HG03135 (cell line): ENCODE measurements around the gene UBTFL1.
A peak's percentile ranks its signal among the peaks of the same experiment; 100 is the strongest.
"Not testable (repeated sequence)": the region's sequence is repeated elsewhere in the genome, so short reads cannot be mapped to it uniquely, and the experiment has no call there.

Source experiments
- ATAC-seq: cut with Tn5 transposase; IDR thresholded peaks from one replicate; pipeline ENCODE4 v1.9.1; 2021; ENCODE audit warnings: mild to moderate bottlenecking, moderate library complexity; ENCODE audit not compliant: unreplicated experiment

UBTFL1 gene

GRCh38 chr11:90085650-90086049 lies at the start of gene UBTFL1:
Gene UBTFL1, plus strand, starts transcription at chr11:90085950. Its CDS starts 0 bp downstream, at chr11:90085950.
- ATAC-seq: not testable (repeated sequence)

- not testable (repeated sequence) for ATAC-seq
Observed at GRCh38 chr11:90051591-90052209, 34.0 kb upstream of the UBTFL1 start.

- not testable (repeated sequence) for ATAC-seq
Observed at GRCh38 chr11:90052311-90052710, 33.4 kb upstream of the UBTFL1 start.

GRCh38 chr11:90053545-90053944 lies 32.2 kb upstream of the UBTFL1 start:
- not testable (repeated sequence) for ATAC-seq

GRCh38 chr11:90088731-90089130 lies 3.0 kb downstream of the UBTFL1 start:
- not testable (repeated sequence) for ATAC-seq

GRCh38 chr11:90095230-90095924 lies 9.6 kb downstream of the UBTFL1 start:
- not testable (repeated sequence) for ATAC-seq

- not testable (repeated sequence) for ATAC-seq
Observed at GRCh38 chr11:90098261-90098660, 12.5 kb downstream of the UBTFL1 start.

- no peak for ATAC-seq
Observed at GRCh38 chr11:90100431-90100830, 14.7 kb downstream of the UBTFL1 start.

GRCh38 chr11:90113541-90113940 lies 27.8 kb downstream of the UBTFL1 start:
- ATAC-seq: no peak

- no peak for ATAC-seq
Observed at GRCh38 chr11:90120191-90120590, 34.4 kb downstream of the UBTFL1 start.

GRCh38 chr11:90124371-90124770 lies 38.6 kb downstream of the UBTFL1 start:
- no peak for ATAC-seq

GRCh38 chr11:90124946-90125345 lies 39.2 kb downstream of the UBTFL1 start:
- ATAC-seq: no peak

GRCh38 chr11:90133560-90134477 lies 48.1 kb downstream of the UBTFL1 start:
- no peak for ATAC-seq

- peak; percentile 74 for ATAC-seq
Observed at GRCh38 chr11:90134478-90135003, 48.8 kb downstream of the UBTFL1 start, which contains the start of gene NAALAD2. Gene NAALAD2, plus strand, starts transcription at chr11:90134663. Its CDS starts 96 bp downstream, at chr11:90134759.

GRCh38 chr11:90135016-90135415 lies 49.3 kb downstream of the UBTFL1 start:
- no peak for ATAC-seq
